GM19438 (cell line): Measurements from ENCODE around the gene UBE2N.
"Not testable (repeated sequence)": the region's sequence is repeated elsewhere in the genome, so short reads cannot be mapped to it uniquely, and the experiment has no call there.

ENCODE experiments used
- ATAC-seq: cut with Tn5 transposase; IDR thresholded peaks from one replicate; pipeline ENCODE4 v1.9.1; 2021; ENCODE audit warnings: low read depth; ENCODE audit not compliant: unreplicated experiment

UBE2N gene

GRCh38 chr12:93447555-93448290 lies 6.0 kb upstream of the UBE2N start:
- no peak for ATAC-seq

GRCh38 chr12:93443576-93443975 lies 1.8 kb upstream of the UBE2N start:
- ATAC-seq = no peak

- ATAC-seq = no peak
These were observed 929 bp upstream of the UBE2N start for GRCh38 chr12:93442411-93443340.

GRCh38 chr12:93441081-93441616 lies 598 bp downstream of the UBE2N start:
- ATAC-seq = no peak

- ATAC-seq = no peak
These were observed 1.5 kb downstream of the UBE2N start for GRCh38 chr12:93440043-93440835.

- no peak for ATAC-seq
These were observed 3.3 kb downstream of the UBE2N start for GRCh38 chr12:93438266-93439050.

- no peak for ATAC-seq
These were observed 7.4 kb downstream of the UBE2N start for GRCh38 chr12:93434256-93434865.

GRCh38 chr12:93432031-93432430 lies 9.7 kb downstream of the UBE2N start:
- not testable (repeated sequence) for ATAC-seq

GRCh38 chr12:93430280-93430679 lies 11.5 kb downstream of the UBE2N start:
- no peak for ATAC-seq

- ATAC-seq = no peak
These were observed 11.9 kb downstream of the UBE2N start for GRCh38 chr12:93429852-93430251.

- ATAC-seq = no peak
These were observed 12.3 kb downstream of the UBE2N start for GRCh38 chr12:93429448-93429847.

- no peak for ATAC-seq
These were observed 13.8 kb downstream of the UBE2N start for GRCh38 chr12:93427779-93428564.

- no peak for ATAC-seq
These were observed 15.3 kb downstream of the UBE2N start for GRCh38 chr12:93426412-93426805.

GRCh38 chr12:93425736-93426411 lies 15.9 kb downstream of the UBE2N start:
- no peak for ATAC-seq

- ATAC-seq = no peak
These were observed 19.7 kb downstream of the UBE2N start for GRCh38 chr12:93422050-93422449.

GRCh38 chr12:93419388-93420034 lies 22.2 kb downstream of the UBE2N start:
- no peak for ATAC-seq

- no peak for ATAC-seq
These were observed 23.7 kb downstream of the UBE2N start for GRCh38 chr12:93417967-93418480.
